ENCODE measurements around the gene CYLD.
A peak's percentile ranks its signal among the peaks of the same experiment; 100 is the strongest.

Gene CYLD

DNA sequence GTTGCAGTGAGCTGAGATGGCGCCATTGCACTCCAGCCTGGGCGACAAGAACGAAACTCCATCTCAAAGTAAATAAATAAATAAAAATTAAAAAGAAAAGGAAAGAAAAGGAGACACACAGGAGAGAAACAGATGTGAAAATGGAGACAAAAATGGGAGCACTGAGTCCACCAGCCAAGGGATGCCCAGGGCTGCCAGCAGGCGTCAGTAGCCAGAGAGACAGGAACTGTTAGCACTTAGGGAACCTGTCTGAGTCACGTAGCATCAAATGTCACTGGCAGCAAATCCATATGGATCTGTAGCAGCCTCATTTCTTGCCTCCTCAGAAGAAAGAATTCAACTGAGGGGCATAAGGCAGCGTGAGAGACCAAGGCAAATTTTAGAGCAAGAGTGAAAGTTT lies 79.7 kb downstream of the CYLD start:
- peak; percentile 8 for DNase-seq

GRCh38 chr16:50822671-50823070 lies 80.8 kb downstream of the CYLD start:
- no peak for DNase-seq

DNA sequence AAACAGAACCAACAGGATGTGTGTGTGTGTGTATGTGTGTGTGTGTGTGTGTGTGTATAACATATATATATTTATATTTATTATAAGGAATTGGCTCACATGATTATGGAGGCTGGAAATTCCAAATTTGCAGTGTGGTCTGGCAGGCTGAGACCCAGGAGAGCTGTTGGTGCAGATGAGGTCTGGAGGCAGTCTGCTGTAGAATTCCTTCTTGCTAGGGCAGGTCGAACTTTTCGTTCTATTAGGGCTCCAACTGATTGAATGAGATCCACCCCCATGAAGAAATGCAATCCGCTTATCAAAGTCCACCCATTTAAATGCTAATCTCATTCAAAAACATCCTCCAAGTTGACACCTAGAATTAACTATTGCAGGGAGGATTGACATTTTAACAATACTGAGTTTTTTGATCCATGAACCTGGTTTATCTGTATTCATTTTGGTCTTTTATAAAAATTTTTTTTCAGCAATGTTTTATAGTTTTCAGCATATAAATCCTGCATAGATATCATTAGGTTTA lies 85.0 kb downstream of the CYLD start:
- DNase-seq, result no peak

- no peak for DNase-seq
Observed at GRCh38 chr16:50828164-50828702, 86.3 kb downstream of the CYLD start.

DNA sequence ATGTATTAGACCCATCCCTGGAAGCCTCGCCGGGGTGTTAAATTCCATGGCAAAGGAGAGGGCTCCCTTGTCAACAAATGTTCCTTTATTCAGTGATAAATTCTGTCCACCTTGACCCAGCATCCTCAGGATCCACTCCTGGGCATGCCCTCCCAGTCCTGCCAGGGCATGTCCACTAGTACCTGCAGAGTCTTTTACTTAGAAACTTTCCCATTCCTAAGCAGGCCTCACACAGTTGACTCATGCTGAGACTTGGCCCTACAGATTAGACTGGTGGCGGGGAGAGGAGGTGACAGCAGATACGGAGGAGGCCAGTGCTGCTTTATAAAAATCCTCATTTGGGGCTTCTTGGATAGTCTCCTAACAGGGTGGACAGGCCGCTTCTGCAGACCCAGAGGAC lies 88.8 kb downstream of the CYLD start:
- no peak for DNase-seq

DNA sequence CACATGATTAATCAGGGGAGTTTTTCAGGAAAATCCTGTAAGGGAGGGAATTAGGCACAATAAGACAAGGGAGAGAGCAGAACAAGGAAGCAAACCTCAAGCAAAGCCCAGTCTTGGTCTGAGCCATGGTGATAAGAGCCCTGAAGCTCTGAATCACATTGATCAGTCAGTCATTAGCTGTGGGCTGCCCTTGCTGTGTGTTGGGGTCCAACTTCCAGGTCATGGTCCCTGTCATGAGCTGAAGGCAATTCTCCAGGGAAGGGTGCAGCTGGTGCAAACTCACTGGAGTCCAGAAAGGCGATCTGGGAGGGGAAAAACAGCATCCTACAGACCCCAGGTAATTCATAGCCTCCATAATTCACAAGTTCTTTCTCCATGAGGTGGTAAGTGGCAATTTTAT lies 89.9 kb downstream of the CYLD start:
- DNase-seq, result no peak

DNA sequence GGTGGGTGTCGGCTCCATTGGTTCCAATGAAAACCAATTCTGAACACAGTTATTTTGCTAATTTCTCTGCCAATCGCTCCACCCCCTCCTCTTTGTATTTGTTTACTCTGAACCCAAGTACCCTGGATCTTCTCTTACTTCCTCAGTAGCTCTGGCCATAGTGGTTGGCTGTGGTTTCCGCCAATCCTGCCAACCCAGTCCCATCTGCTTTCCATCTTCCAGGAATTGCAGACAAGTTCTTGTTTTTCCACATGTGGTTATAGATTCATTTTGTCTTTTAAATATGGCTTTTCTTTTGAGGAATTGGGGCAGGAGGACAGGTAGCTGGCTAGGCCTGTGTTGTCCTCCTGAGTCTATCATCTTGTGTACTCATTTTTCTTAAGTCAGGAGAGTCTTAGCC lies 92.0 kb downstream of the CYLD start:
- no peak for DNase-seq

DNA sequence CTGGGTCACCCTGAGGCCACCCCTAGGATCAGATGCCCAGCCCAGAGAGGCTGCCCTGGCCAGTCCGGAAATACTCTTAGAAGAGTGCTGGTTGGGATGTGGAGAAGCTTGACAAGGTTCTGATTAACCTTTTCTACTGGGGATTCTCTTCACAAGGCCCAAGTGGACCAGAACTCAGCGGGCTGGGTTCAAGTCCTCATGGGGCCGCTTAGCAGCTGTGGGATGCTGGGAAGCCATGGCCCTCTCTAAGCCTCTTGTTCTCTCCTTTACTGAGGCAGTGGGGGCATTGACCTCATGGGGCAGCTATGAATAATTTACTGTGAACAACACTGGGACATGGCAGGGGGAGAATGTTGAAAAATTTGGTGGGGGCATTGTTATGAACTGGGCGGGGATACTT lies 92.8 kb downstream of the CYLD start:
- no peak for DNase-seq

GRCh38 chr16:50835358-50836060 lies 93.6 kb downstream of the CYLD start:
- DNase-seq, result no peak

DNA sequence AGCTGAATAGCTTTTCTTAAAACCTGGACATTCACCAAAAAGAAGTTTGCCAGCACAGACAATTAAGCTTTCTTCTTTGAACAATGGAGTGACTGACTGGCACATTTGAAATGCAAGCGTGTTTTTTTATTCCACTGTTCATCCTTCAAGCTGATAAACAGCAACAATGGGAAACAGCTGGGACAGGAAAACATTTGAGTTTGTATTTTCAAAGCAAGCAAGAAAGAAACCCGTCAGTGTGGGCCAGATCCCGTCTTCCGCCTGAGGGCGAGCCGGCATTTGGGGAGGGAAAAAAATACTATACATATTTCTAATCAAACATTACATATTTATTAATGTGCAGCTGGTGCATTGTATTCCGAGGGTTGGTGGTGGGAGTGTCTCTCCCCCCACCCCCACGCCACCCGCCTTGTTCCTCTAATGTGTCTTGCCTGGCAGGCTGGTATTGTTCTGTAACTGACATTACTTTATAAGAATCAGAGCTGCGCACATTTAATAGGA lies 94.3 kb downstream of the CYLD start:
- no peak for DNase-seq

DNA sequence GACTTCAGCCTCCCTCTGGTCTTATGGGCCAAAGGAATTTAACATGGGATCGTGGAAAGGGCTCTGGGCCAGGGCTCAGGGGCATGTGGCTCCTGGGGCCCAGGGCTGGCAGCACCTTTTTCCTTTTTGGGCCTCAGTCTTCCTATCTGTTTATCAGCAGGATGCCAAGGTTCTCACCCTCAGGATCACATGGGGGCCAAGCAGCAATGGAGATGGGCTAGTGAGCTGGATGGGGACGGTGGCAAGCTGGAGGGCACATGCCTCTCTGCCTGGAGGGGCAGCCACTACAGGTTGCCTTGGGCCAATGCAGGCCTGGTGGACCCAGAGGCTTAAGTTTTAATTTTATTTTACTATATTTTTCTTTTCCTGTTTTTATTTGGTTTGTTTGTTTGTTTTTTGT lies 95.4 kb downstream of the CYLD start:
- no peak for DNase-seq

GRCh38 chr16:50838165-50838564 lies 96.3 kb downstream of the CYLD start:
- DNase-seq, result no peak

GRCh38 chr16:50838885-50839284 lies 97.0 kb downstream of the CYLD start:
- DNase-seq, result no peak

GRCh38 chr16:50839356-50839755 lies 97.5 kb downstream of the CYLD start:
- no peak for DNase-seq

- DNase-seq, result no peak
Observed at GRCh38 chr16:50839920-50840729, 98.2 kb downstream of the CYLD start.

- no peak for DNase-seq
Observed at GRCh38 chr16:50841081-50841886, 99.4 kb downstream of the CYLD start.

- no peak for DNase-seq
Observed at GRCh38 chr16:50842013-50842505, 100.2 kb downstream of the CYLD start.

DNA sequence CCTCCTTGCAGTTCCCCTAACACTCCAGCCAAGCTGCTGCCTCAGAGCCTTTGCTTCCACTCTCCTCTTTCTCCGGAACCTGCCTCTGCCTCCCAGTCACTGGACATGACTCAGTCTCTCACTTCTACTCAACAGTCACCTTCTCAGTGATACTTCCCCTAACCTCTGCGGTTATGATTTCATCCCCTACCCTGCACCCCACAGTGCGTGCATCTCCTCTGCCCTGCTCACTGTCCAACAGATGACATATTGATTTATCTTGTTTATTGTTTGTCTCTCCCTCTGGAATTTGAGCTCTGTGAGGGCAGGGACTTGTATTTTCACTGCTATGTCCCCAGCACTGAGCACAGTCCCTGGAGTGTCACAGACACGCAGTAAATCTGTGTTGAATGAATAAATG lies 100.7 kb downstream of the CYLD start:
- no peak for DNase-seq

GRCh38 chr16:50844840-50845239 lies 103.0 kb downstream of the CYLD start:
- no peak for DNase-seq

- no peak for DNase-seq
Observed at GRCh38 chr16:50845296-50845695, 103.4 kb downstream of the CYLD start.

DNA sequence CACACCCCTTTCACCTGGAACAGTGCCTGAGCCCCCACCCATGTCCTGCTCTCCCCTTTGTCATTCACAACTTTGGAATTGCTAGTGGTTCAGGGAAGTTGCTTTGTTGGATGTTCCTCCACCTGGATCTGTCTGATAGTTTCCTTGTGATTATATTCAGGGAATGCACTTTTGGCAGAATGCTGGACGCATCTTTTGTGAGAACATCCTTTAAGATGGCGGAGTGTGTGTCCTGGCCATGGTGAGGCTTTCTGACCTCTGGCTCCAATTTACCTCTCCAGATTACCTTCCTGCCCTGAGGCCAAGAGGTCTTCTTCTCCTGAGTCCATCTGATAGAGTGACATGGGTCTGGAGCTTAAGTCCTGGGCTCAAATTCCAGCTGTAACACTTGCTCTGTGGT lies 104.6 kb downstream of the CYLD start:
- no peak for DNase-seq

DNA sequence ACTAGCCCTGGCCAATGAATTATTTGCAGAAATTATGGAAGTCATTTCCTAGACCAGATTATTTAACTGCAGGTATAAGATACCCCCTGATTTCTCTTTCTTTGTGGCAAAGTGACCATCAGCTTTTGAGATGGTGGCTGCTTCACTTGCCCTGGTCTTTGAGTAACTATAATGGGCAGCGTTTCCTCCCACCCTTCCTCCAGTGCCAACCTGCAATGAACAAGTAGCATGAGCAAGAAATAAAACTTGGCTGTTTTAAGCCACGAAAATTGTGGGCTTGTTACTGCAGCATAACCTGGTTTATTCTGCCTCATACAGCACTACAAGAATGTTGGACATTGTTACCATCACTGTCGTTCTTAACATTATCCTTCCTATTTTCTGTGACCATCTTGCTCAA lies 105.3 kb downstream of the CYLD start:
- no peak for DNase-seq

Measured in fibroblast of skin of scalp (primary cell).